Karpas-422 (cell line): Measurements from ENCODE around the gene RBM47. TPM values are rescaled to one million over a fixed set of nuclear protein-coding genes. Genes with fewer than 3 reads are reported as not detected.
A peak's percentile ranks its signal among the peaks of the same experiment; 100 is the strongest.

Source experiments
- DNase-seq: peaks from one replicate; pipeline ENCODE4 v3.0.0-alpha.2; 2015
- H2AFZ ChIP-seq: fragments of 200-600 bp; sonication (generic); 2 replicates; pipeline ENCODE4 v1.6.1; 2014; ENCODE audit warnings: antibody characterized with exemption, low read length, mixed read lengths
- H3K27ac ChIP-seq: fragments of 200-600 bp; sonication (generic); 2 replicates; pipeline ENCODE4 v1.5.1; 2014; ENCODE audit warnings: mild to moderate bottlenecking, low read length, moderate library complexity
- H3K27me3 ChIP-seq: fragments of 200-600 bp; sonication (generic); 2 replicates; pipeline ENCODE4 v1.6.1; 2014; ENCODE audit warnings: low read length, mixed read lengths
- H3K36me3 ChIP-seq: fragments of 200-600 bp; sonication (generic); 2 replicates; pipeline ENCODE4 v1.6.1; 2014; ENCODE audit warnings: low read length, mixed read lengths; ENCODE audit not compliant: insufficient read depth
- H3K4me1 ChIP-seq: fragments of 200-600 bp; sonication (generic); 2 replicates; pipeline ENCODE4 v1.6.1; 2014; ENCODE audit warnings: mild to moderate bottlenecking, low read length, mixed read lengths
- H3K4me2 ChIP-seq: fragments of 200-600 bp; sonication (generic); 2 replicates; pipeline ENCODE4 v1.6.1; 2014; ENCODE audit warnings: low read length, low read depth, mild to moderate bottlenecking; ENCODE audit not compliant: poor library complexity, severe bottlenecking
- H3K4me3 ChIP-seq: fragments of 200-600 bp; sonication (generic); 2 replicates; pipeline ENCODE4 v1.5.1; 2014; ENCODE audit warnings: mild to moderate bottlenecking, antibody characterized with exemption, low read length, mixed read lengths
- H3K79me2 ChIP-seq: fragments of 200-600 bp; sonication (generic); 2 replicates; pipeline ENCODE4 v1.6.1; 2014; ENCODE audit warnings: mild to moderate bottlenecking, low read length, mixed read lengths
- H3K9ac ChIP-seq: fragments of 200-600 bp; sonication (generic); 2 replicates; pipeline ENCODE4 v1.6.0; 2014; ENCODE audit warnings: low read length
- H3K9me2 ChIP-seq: fragments of 200-600 bp; sonication (generic), shearing (Covaris generic); replicated peaks from 2 replicates; pipeline ENCODE4 v1.6.0; 2014; ENCODE audit warnings: mild to moderate bottlenecking, low read length, moderate library complexity; ENCODE audit not compliant: insufficient read depth
- H3K9me3 ChIP-seq: fragments of 300-700, 200-600 bp; sonication (generic); 2 replicates; pipeline ENCODE4 v1.6.1; 2014; ENCODE audit warnings: low read length, mixed read lengths
- H4K20me1 ChIP-seq: fragments of 200-600 bp; sonication (generic); 2 replicates; pipeline ENCODE4 v1.6.1; 2014; ENCODE audit warnings: mild to moderate bottlenecking, antibody characterized with exemption, low read length, low read depth; ENCODE audit not compliant: insufficient read depth
- total RNA-seq: library from RNA; depleted of rRNA; stranded (reverse); fragments of >200 nt; shearing (Covaris generic); gene quantifications from 2 replicates; pipeline ENCODE4 v1.2.3, GENCODE V29; 2014; ENCODE audit warnings: low replicate concordance

RBM47 gene
- total RNA-seq, 1 experiment from 2014 or later = not detected

DNA sequence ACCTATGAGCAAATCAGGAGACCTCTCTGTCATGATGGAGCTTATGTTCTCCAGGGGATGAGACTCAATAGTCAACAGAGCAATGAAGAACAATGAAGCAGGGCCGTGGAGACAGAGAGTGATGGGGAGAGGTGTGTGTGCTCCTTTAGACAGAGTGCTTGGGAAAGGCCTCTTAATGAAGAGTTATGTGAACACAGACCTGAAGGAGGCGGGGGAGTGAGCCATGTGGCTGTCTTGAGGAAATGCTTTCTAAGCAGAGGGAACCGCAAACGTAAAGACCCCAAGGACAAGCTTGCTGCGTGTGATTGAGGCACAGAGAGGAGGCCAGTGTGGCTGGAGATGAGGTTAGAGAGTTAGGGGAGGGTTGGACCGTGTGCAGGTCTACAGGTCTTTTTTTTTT is 241.4 kb downstream of the RBM47 start:
- Histone ChIP-seq H3K27ac (no peak overlapping the region), H3K9me3 (no peaks in the 10 kb centered on the region), H2AFZ (no peak overlapping the region), H3K36me3 (no peaks in the 10 kb centered on the region), H3K79me2 (no peaks in the 10 kb centered on the region), H3K4me3 (no peak overlapping the region), H3K27me3 (no peaks in the 10 kb centered on the region), H3K9me2 (no peaks in the 10 kb centered on the region), H3K4me1 (no peaks in the 10 kb centered on the region), H3K4me2 (no peak overlapping the region), H4K20me1 (no peaks in the 10 kb centered on the region), H3K9ac (no peak overlapping the region)
- DNase-seq = peak; percentile 52

DNA sequence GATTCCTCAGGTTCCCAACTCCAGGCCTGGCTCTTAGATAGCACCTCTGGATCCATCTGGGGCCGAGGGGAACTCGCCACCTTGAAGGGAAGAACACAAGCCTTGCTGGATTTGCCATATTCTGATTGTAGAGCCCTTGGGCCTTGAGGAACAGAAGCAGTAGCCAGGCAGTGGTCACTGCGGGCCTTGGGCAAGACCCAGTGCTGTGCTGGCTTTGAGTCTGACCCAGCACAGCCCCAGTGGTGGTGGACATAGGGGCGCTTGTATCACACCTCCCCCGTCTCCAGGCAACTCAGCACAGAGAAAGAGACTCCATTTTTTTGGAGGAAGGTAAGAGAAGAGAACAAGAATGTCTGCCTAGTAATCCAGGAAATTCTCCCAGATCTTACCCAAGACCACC is 249.0 kb downstream of the RBM47 start:
- Histone ChIP-seq H3K4me1 (peaks cover 8% of the 10 kb centered on the region), H2AFZ (no peak overlapping the region), H3K36me3 (no peaks in the 10 kb centered on the region), H3K9me3 (no peaks in the 10 kb centered on the region), H4K20me1 (no peaks in the 10 kb centered on the region), H3K4me2 (no peak overlapping the region), H3K4me3 (no peak overlapping the region), H3K79me2 (no peaks in the 10 kb centered on the region), H3K27me3 (no peaks in the 10 kb centered on the region), H3K27ac (no peak overlapping the region), H3K9me2 (no peaks in the 10 kb centered on the region), H3K9ac (no peak overlapping the region)
- no peak for DNase-seq

DNA sequence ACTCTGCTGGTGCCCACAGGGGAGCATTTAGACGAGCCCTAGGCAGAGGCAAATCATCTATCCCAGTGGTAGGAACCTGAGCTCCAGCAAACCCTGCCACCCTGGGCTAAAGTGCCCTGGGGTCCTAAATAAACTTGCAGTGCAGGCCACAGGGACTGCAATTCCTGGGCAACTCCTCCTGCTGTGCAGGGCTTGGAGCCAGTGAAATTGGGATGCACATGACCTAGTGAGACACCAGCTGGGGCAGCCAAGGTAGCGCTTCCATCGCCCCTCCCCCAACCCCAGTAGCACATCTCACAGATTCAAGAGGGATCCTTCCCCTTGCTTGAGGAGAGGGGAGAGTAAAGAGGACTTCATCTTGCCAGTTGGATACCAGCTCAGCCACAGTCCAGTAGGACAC is 250.4 kb downstream of the RBM47 start:
- no peaks in the 10 kb centered on the region for H3K79me2 ChIP-seq
- H4K20me1 ChIP-seq = no peaks in the 10 kb centered on the region
- H3K27ac ChIP-seq = no peak overlapping the region
- DNase-seq = no peak
- H3K9me3 ChIP-seq = no peaks in the 10 kb centered on the region
- H2AFZ ChIP-seq = no peak overlapping the region
- H3K9me2 ChIP-seq = no peaks in the 10 kb centered on the region
- H3K9ac ChIP-seq = no peak overlapping the region
- no peak overlapping the region for H3K4me3 ChIP-seq
- no peaks in the 10 kb centered on the region for H3K36me3 ChIP-seq
- H3K4me2 ChIP-seq = no peak overlapping the region
- H3K4me1 ChIP-seq = peaks cover 8% of the 10 kb centered on the region
- H3K27me3 ChIP-seq = no peaks in the 10 kb centered on the region

DNA sequence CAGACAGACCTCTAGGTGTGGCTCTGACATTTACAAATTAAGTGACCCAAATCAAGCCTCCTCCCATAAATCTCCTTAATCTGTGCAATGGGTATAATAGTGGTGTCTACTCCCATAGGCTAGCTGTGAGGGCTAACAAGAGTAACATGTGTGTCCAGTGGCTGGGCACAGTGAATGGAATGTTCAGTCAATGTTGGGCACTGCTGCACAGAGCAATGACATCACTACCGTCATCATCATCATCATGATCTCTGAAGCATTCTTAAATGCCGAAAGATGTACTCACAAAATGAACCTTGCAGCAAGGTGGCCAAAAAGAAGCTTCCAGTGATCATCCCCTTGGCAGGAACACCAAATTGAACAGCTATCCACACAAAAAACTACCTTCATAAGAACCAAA is 251.0 kb downstream of the RBM47 start:
- Histone ChIP-seq H3K9ac (no peak overlapping the region), H3K4me2 (no peak overlapping the region), H3K27ac (no peak overlapping the region), H3K9me2 (no peaks in the 10 kb centered on the region), H4K20me1 (no peaks in the 10 kb centered on the region), H3K27me3 (no peaks in the 10 kb centered on the region), H3K36me3 (no peaks in the 10 kb centered on the region), H2AFZ (no peak overlapping the region), H3K4me1 (peaks cover 8% of the 10 kb centered on the region), H3K9me3 (no peaks in the 10 kb centered on the region), H3K4me3 (no peak overlapping the region), H3K79me2 (no peaks in the 10 kb centered on the region)
- no peak for DNase-seq

DNA sequence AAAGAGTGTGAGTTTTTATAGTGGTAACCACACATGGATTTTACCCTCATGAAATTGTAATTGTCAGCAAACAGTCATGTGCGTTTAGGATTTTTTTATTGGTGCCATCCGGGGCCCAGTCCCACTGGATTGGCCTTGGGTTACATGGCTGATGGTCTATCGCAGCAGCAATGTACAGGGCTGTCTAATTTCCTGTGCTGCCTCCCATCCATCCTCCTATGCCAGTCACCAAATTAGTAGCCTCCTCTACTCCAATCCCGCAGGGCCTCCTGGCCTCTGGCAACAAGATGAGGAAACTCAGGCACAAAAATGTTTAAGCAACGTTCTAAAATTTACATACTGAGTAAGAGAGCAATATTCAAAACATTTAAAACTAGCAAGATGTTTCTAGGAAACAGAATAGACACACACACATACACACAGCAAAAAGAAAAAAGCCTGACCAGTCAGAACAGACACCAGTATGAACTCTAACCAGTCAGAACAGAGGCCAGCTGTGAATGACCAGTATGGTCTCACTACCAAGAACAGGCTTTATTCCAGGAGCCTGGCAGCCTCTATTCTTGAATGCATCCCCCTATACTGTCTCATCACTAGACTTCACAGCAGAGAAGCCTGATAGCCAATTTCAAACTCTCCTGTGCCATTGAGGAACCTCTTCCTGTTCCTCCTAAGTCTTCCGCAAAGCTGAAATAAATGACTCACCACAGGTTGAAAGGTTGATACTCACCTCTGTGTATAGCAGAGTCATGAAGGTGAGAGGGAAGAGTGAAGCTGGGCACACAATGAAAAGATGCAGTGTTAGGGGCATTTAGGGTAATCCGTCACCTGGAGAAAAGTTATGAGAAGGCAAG is 251.9 kb downstream of the RBM47 start:
- H3K9me2 ChIP-seq = no peaks in the 10 kb centered on the region
- no peak overlapping the region for H3K27ac ChIP-seq
- peak overlapping the region; percentile 5 for H3K4me2 ChIP-seq
- H3K9ac ChIP-seq = no peak overlapping the region
- DNase-seq = peak; percentile 66
- no peaks in the 10 kb centered on the region for H4K20me1 ChIP-seq
- no peak overlapping the region for H2AFZ ChIP-seq
- H3K9me3 ChIP-seq = no peaks in the 10 kb centered on the region
- H3K4me3 ChIP-seq = no peak overlapping the region
- no peaks in the 10 kb centered on the region for H3K36me3 ChIP-seq
- no peaks in the 10 kb centered on the region for H3K79me2 ChIP-seq
- H3K4me1 ChIP-seq = peaks cover 8% of the 10 kb centered on the region
- H3K27me3 ChIP-seq = no peaks in the 10 kb centered on the region

DNA sequence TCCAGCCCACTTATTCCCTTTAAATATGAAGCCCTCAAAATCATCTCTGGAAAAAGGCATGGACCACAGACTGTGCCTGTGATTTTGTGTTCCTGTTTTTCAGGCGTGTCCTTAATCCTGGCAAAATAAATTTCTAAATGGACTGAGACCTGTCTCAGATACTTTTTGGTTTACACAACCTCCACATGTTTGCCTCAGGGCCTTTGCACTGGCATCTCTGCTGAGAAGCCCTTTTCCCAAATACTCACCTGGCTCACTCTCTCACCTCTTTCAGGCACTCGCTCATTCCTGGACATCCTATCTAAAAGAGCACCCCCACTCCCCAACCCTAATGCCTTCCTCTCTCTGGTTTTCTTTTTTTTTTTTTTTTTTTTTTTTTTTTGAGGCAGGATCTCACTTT is 254.0 kb downstream of the RBM47 start:
- H3K27ac ChIP-seq = no peak overlapping the region
- no peak overlapping the region for H3K4me3 ChIP-seq
- H3K9me2 ChIP-seq = no peaks in the 10 kb centered on the region
- no peaks in the 10 kb centered on the region for H3K79me2 ChIP-seq
- no peaks in the 10 kb centered on the region for H3K9me3 ChIP-seq
- no peaks in the 10 kb centered on the region for H3K36me3 ChIP-seq
- H3K27me3 ChIP-seq = no peaks in the 10 kb centered on the region
- H4K20me1 ChIP-seq = no peaks in the 10 kb centered on the region
- no peak overlapping the region for H2AFZ ChIP-seq
- no peak overlapping the region for H3K9ac ChIP-seq
- H3K4me1 ChIP-seq = peaks cover 12% of the 10 kb centered on the region
- H3K4me2 ChIP-seq = no peak overlapping the region
- DNase-seq = no peak

DNA sequence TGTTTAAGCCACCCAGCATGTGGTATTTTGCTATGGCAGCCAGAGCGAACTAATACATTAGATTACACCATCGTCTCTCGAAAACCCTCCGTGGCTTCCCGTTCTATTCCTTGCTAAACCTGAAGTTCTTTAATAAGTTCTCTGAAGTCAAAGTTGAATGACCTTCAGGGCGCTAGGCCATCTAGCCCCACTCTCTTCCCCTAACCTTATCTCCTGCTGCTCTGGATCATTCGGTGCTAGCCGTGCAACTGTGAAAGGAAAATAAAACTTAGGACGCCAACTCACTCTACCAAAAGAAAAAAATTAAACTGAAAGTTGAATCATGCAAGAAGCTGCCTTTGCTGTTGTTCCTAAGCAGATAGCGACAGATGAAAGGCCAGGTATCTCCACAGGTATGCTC is 254.6 kb downstream of the RBM47 start:
- Histone ChIP-seq H3K9ac (no peak overlapping the region), H3K4me1 (peaks cover 14% of the 10 kb centered on the region), H3K4me2 (no peak overlapping the region), H3K9me3 (no peaks in the 10 kb centered on the region), H2AFZ (no peak overlapping the region), H3K4me3 (no peak overlapping the region), H3K9me2 (no peaks in the 10 kb centered on the region), H3K79me2 (no peaks in the 10 kb centered on the region), H3K27me3 (no peaks in the 10 kb centered on the region), H3K36me3 (no peaks in the 10 kb centered on the region), H4K20me1 (no peaks in the 10 kb centered on the region), H3K27ac (no peak overlapping the region)
- DNase-seq = no peak

DNA sequence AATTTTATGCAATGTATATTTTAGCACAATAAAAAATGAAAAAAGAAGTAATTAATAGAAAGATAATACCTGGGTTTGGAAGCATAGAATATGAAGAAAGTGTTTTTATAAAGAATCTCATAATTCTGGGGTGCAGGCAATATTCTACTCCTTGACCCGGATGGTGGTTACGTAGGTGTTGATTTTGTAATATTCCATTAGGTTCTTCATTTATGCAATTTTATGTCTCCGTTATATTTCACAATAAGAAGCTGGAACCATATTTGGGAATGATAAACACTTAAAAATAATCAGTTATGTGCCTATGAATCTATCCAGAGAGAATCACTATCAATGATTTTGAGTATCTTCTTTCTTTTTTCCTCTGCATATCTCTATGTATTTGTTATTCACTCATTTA is 256.0 kb downstream of the RBM47 start:
- Histone ChIP-seq H3K4me3 (no peak overlapping the region), H4K20me1 (no peaks in the 10 kb centered on the region), H3K27me3 (no peaks in the 10 kb centered on the region), H3K4me2 (no peak overlapping the region), H3K9me3 (no peaks in the 10 kb centered on the region), H3K27ac (no peak overlapping the region), H3K9ac (no peak overlapping the region), H3K79me2 (no peaks in the 10 kb centered on the region), H3K36me3 (no peaks in the 10 kb centered on the region), H2AFZ (no peak overlapping the region), H3K9me2 (no peaks in the 10 kb centered on the region), H3K4me1 (peaks cover 18% of the 10 kb centered on the region)
- no peak for DNase-seq
